ENCODE results near the gene SYDE1.

SYDE1 gene

DNA sequence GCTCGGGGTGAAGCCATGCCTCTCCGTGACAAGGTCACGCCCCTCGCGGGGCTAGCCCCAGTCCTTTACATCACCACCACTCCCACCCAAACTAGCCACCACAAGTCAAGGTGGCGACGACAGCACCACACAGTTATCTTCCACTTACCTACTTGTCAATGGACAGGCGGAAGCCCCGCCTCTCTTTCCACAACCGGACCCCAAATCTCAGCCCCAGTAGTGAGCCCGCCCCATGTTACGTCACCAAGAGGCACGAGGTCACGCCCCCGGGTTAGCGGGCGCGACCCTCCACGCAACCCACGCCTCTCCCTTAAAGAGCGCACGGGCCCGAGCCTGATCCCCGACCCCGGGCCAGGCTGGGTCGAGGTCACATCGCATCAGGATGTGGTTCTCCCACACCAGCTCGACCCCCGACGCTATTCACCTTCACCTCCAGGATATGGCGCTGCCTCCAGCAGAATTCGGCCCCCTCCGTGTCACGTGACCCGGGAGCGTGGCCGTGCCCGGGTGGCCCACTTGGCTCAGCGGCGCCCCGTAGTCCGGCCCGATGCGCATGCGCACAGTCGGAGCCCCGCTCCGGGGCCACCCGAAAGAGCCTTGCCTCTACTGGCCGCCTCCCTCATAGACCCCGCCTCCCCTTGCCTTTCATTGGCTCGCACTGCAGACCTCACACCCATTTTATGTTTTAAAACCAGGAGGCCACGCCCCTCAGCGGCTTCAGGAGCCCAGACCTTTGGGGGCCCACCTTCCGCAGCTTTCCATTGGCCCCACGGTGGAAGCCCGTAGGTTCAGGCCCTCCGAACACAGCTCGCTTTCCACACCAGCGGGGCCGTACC, 18.2 kb downstream of the SYDE1 start:
- DNase-seq, result peak; percentile 98

DNA sequence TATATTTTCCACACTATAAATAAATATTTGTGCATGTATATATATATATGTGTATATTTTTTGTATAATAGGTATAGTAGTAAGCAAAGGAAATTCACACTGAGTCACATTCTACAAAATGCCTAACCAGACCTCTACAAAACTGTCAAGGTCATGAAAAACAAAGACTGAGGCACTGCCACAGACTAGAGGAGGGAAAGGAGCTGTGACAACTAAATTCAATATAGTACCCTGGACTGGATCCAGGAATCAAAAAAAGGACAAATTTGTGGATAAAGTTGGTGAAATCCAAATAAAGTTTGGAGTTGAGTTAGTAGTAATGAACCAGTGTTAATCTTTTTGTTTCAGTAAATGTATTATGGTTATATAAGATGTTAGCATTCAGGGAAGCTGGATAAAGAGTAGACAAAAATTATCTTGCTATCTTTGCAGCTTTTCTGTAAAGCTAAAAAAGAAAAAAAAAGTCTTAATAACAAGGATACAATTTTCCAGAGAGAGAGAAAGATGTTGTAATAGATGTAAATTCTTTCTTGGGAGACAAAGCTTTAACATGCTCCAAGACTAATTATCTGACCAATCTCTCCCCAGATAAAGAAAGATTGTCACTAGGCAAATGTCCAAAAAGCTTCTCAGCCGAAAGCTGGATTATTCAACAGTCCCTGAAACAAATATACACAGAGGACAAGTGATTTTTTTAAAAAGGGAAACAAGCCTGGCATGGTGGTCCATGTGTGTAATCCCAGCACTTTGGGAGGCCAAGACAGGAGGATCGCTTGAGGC, 19.1 kb downstream of the SYDE1 start:
- no peak for DNase-seq

GRCh38 chr19:15128162-15128770, 21.1 kb downstream of the SYDE1 start:
- no peak for DNase-seq

DNA sequence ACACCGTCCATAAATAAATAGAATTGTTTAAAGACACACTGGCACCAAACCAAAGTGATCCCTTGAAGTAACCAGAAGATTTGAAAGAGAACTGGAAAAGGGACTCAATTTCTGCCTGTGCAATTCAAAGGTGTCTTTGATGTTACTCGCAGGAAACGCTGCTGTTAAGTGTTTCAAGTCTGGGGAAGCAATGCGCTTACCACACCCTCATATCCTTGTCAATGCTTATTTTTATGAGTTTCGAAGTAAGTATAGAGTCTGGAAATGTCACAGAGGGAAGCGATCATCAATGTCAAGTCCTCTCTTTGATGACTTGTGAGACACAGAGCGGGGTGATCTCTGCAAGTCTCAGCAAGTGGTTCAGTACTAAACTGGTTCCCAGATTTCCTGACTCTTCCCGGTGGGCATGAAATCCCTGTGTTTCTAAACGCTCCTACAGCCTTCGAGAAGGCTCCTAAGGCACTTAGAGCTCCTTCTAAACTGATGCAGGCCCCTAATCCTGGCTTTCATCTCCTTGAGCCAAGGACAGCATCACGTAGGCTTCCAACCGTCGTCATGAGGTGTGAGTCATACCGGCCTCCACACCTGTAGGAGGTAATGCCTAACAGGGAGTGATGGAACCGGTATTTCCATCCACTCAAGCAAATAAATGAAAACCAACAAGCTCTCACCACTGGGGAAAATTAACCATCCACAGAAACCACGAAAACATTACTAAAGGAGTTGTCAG, 22.8 kb downstream of the SYDE1 start:
- DNase-seq, result no peak

- DNase-seq, result no peak
Measured at GRCh38 chr19:15136234-15136954, 29.2 kb downstream of the SYDE1 start.

- DNase-seq, result no peak
Measured at GRCh38 chr19:15137777-15138176, 30.6 kb downstream of the SYDE1 start.

DNA sequence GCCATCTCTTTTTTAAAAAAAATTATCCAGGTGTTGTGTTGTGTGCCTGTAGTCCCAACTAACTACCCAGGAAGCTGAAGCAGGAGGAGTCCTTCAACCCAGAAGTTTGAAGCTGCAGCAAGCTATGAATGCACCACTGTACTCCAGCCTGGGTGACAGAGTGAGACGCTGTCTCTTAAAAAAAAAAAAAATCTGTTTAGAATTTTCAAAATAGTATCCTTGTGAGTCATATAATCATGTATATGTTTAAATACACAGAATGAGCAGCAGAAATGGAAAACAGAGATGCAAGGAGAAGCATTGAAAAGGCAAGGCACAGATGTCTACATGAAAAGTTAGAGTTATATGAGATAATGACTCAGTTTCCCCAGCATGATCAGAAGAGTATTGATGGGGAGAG, 31.2 kb downstream of the SYDE1 start:
- DNase-seq, result no peak

DNA sequence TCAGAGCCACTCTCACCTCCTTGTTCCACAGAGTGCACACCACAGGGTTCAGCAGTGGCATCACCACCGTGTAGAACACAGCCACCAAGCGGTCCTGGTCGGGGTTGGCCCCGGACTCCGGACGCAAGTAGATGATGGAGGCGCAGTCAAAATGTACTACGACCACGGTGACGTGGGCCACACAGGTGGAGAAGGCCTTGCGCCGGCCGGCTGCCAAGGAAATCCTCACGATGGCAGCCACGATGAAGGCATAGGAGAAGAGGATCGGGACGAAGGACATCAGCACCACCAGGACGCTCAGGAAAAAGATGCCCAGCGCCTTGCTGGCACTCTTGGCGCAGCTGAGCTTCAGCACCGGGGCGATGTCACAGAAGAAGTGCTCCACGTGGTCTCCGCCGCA, 33.9 kb downstream of the SYDE1 start:
- DNase-seq, result no peak

GRCh38 chr19:15142313-15142712, 35.1 kb downstream of the SYDE1 start:
- no peak for DNase-seq

- DNase-seq, result no peak
Measured at GRCh38 chr19:15144046-15144646, 36.9 kb downstream of the SYDE1 start.

- DNase-seq, result no peak
Measured at GRCh38 chr19:15147090-15147489, 39.9 kb downstream of the SYDE1 start.

GRCh38 chr19:15149737-15150136, 42.5 kb downstream of the SYDE1 start:
- DNase-seq, result no peak

DNA sequence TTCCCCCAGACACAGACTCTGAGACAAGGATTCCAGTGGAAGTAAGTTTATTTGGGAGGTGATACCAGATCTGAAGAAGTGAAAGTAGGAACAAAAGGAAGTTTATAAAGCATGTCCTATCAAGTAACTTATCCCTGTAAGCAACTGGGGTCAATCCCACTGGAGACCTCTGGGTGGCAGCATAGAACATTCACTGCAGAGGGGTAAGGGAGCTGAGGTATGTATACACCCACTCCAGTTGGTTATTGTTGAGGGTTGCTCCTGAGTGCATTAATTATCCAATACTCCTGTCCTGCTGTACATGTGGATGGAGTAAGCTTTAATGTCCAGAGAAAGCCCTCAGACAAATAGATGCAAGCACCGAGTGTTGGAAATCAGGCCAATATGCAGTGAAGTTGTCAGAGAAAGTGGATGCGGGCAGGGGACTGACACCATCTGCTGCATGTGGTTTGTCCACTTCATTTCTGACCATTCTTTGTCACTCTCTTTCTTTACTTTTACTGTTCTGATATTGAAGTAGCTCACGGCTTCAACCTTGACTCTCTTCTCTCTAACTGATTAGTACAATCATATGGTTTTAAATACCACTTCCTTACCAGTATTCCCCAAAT, 46.9 kb downstream of the SYDE1 start:
- no peak for DNase-seq

DNA sequence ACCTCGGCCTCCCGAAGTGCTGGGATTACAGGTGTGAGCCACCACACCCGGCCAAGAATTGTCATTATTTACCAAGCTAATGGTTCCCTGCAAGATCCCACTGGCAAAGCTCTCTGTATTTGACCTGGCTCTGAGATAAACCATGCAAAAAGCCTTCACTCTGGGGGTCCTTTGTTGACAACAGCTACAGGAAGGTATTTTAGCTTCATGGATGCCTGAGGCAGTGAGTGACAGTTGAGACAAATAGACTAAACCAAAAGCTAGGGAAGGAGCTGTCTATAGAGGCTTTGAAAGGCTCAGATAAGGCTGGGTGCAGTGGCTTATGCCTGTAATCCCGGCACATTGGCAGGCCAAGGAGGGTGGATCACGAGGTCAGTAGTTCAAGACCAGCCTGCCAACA, 48.1 kb downstream of the SYDE1 start:
- DNase-seq, result no peak

- no peak for DNase-seq
Measured at GRCh38 chr19:15156391-15156790, 49.2 kb downstream of the SYDE1 start.

DNA sequence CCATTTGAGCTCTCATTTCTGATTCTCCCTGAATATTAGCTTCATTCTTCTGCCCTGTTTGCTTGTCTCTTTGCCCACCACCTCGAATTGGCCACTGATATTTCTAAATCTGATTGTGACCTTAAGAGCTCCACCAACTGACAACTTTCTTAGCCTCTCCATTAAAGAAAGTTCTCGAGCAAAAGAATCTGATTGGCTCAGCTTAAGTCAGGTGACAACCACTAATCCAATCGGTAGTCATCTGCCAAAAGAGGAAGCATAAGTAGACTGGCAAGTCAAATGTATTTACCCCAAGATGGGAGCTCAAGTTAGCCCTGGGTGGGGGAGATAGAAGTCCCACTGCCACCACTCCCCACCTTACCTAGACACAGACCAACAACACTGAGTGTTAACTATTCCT, 52.0 kb downstream of the SYDE1 start:
- DNase-seq, result no peak

GRCh38 chr19:15161028-15161984, 54.1 kb downstream of the SYDE1 start:
- DNase-seq, result no peak
